NCI-H510A treated with DMSO at 0.1 percent for 48 hours (cell line): ENCODE results near the gene WDR5.

Experiments used
- DNase-seq: peaks from one replicate; lab custom pipeline; 2025; lab: John Stamatoyannopoulos, UW

The WDR5 gene

GRCh38 chr9:134132208-134132870 lies 3.5 kb upstream of the WDR5 start:
- no peak for DNase-seq

- no peak for DNase-seq
These were observed 936 bp upstream of the WDR5 start for GRCh38 chr9:134134949-134135342.

- DNase-seq: no peak
These were observed 475 bp downstream of the WDR5 start for GRCh38 chr9:134136118-134136995.

- no peak for DNase-seq
These were observed 1.1 kb downstream of the WDR5 start for GRCh38 chr9:134136996-134137299.

GRCh38 chr9:134138292-134138691 lies 2.4 kb downstream of the WDR5 start:
- no peak for DNase-seq

- DNase-seq: no peak
These were observed 3.2 kb downstream of the WDR5 start for GRCh38 chr9:134139081-134139480.

GRCh38 chr9:134141906-134142305 lies 6.0 kb downstream of the WDR5 start:
- no peak for DNase-seq

- DNase-seq: no peak
These were observed 8.9 kb downstream of the WDR5 start for GRCh38 chr9:134144801-134145200.

GRCh38 chr9:134145262-134145661 lies 9.4 kb downstream of the WDR5 start:
- DNase-seq: no peak

GRCh38 chr9:134146774-134147493 lies 11.1 kb downstream of the WDR5 start:
- DNase-seq: no peak

- DNase-seq: no peak
These were observed 13.5 kb downstream of the WDR5 start for GRCh38 chr9:134149380-134149779.

- no peak for DNase-seq
These were observed 14.8 kb downstream of the WDR5 start for GRCh38 chr9:134150557-134151214.

GRCh38 chr9:134152022-134152448 lies 16.2 kb downstream of the WDR5 start:
- DNase-seq: no peak

GRCh38 chr9:134152488-134152887 lies 16.6 kb downstream of the WDR5 start:
- DNase-seq: no peak

GRCh38 chr9:134153450-134153849 lies 17.6 kb downstream of the WDR5 start:
- DNase-seq: no peak

- DNase-seq: no peak
These were observed 18.4 kb downstream of the WDR5 start for GRCh38 chr9:134154262-134154701.

GRCh38 chr9:134155812-134156377 lies 20.0 kb downstream of the WDR5 start:
- no peak for DNase-seq

- no peak for DNase-seq
These were observed 20.9 kb downstream of the WDR5 start for GRCh38 chr9:134156564-134157377.

GRCh38 chr9:134157378-134157885 lies 21.6 kb downstream of the WDR5 start:
- no peak for DNase-seq

- no peak for DNase-seq
These were observed 22.4 kb downstream of the WDR5 start for GRCh38 chr9:134158242-134158641.
